ENCODE data around the gene MXI1.

Gene MXI1

GRCh38 chr10:110216942-110217661 is 9.7 kb downstream of the MXI1 start:
- no peak for DNase-seq

GRCh38 chr10:110217662-110218008 is 10.2 kb downstream of the MXI1 start:
- no peak for DNase-seq

- no peak for DNase-seq
Measured at GRCh38 chr10:110218632-110219031, 11.2 kb downstream of the MXI1 start.

- no peak for DNase-seq
Measured at GRCh38 chr10:110219884-110220283, 12.5 kb downstream of the MXI1 start.

- DNase-seq: no peak
Measured at GRCh38 chr10:110220398-110220797, 13.0 kb downstream of the MXI1 start.

- no peak for DNase-seq
Measured at GRCh38 chr10:110221044-110221720, 13.8 kb downstream of the MXI1 start.

- no peak for DNase-seq
Measured at GRCh38 chr10:110221721-110222261, 14.4 kb downstream of the MXI1 start.

GRCh38 chr10:110222641-110223297 is 15.4 kb downstream of the MXI1 start:
- no peak for DNase-seq

GRCh38 chr10:110223298-110223925 is 16.0 kb downstream of the MXI1 start:
- no peak for DNase-seq

GRCh38 chr10:110224992-110225391 is 17.6 kb downstream of the MXI1 start:
- no peak for DNase-seq

- no peak for DNase-seq
Measured at GRCh38 chr10:110225441-110225755, 18.0 kb downstream of the MXI1 start.

GRCh38 chr10:110225756-110226542 is 18.5 kb downstream of the MXI1 start:
- peak; percentile 59 for DNase-seq

GRCh38 chr10:110226543-110226925 is 19.1 kb downstream of the MXI1 start:
- no peak for DNase-seq

- DNase-seq: no peak
Measured at GRCh38 chr10:110226926-110227641, 19.7 kb downstream of the MXI1 start.

GRCh38 chr10:110228066-110228465 is 20.7 kb downstream of the MXI1 start:
- DNase-seq: no peak

GRCh38 chr10:110229155-110229554 is 21.8 kb downstream of the MXI1 start:
- no peak for DNase-seq

GRCh38 chr10:110233846-110234245 is 26.4 kb downstream of the MXI1 start:
- DNase-seq: no peak

- no peak for DNase-seq
Measured at GRCh38 chr10:110237894-110238480, 30.6 kb downstream of the MXI1 start.

GRCh38 chr10:110239892-110240291 is 32.5 kb downstream of the MXI1 start:
- no peak for DNase-seq

- no peak for DNase-seq
Measured at GRCh38 chr10:110241407-110241806, 34.0 kb downstream of the MXI1 start.

- DNase-seq: no peak
Measured at GRCh38 chr10:110241841-110242240, 34.4 kb downstream of the MXI1 start.

GRCh38 chr10:110242511-110242910 is 35.1 kb downstream of the MXI1 start:
- DNase-seq: no peak
